ENCODE data around the gene CFAP299.

Gene CFAP299

GRCh38 chr4:80475798-80476197, 140.3 kb downstream of the CFAP299 start:
- Histone ChIP-seq H3K36me3 (ENCODE audit: control insufficient read depth in 1 of 2, insufficient read depth in 2 of 2, low read length in 2 of 2) (no peaks in the 10 kb centered on the region), H3K4me1 (ENCODE audit: control insufficient read depth in 1 of 2, insufficient read depth in 2 of 2, low read length in 2 of 2) (no peaks in the 10 kb centered on the region), H3K27ac (ENCODE audit: low read length) (no peak overlapping the region), H3K9me3 (ENCODE audit: control insufficient read depth in 1 of 2, low read length in 2 of 2) (no peaks in the 10 kb centered on the region), H3K4me3 (ENCODE audit: low read depth in 1 of 2, low read length in 2 of 2) (no peak overlapping the region), H3K27me3 (ENCODE audit: low read depth, low read length) (no peaks in the 10 kb centered on the region)

GRCh38 chr4:80484712-80485111, 149.2 kb downstream of the CFAP299 start:
- Histone ChIP-seq H3K4me3 (ENCODE audit: low read depth in 1 of 2, low read length in 2 of 2) (no peak overlapping the region), H3K9me3 (ENCODE audit: control insufficient read depth in 1 of 2, low read length in 2 of 2) (no peaks in the 10 kb centered on the region), H3K4me1 (ENCODE audit: control insufficient read depth in 1 of 2, insufficient read depth in 2 of 2, low read length in 2 of 2) (no peaks in the 10 kb centered on the region), H3K27ac (ENCODE audit: low read length) (no peak overlapping the region), H3K36me3 (ENCODE audit: control insufficient read depth in 1 of 2, insufficient read depth in 2 of 2, low read length in 2 of 2) (no peaks in the 10 kb centered on the region), H3K27me3 (ENCODE audit: low read depth, low read length) (no peaks in the 10 kb centered on the region)

GRCh38 chr4:80486603-80487002, 151.1 kb downstream of the CFAP299 start:
- Histone ChIP-seq H3K9me3 (ENCODE audit: control insufficient read depth in 1 of 2, low read length in 2 of 2) (no peaks in the 10 kb centered on the region), H3K4me1 (ENCODE audit: control insufficient read depth in 1 of 2, insufficient read depth in 2 of 2, low read length in 2 of 2) (no peaks in the 10 kb centered on the region)

GRCh38 chr4:80489798-80490197, 154.3 kb downstream of the CFAP299 start:
- Histone ChIP-seq H3K27ac (ENCODE audit: low read length) (no peak overlapping the region), H3K36me3 (ENCODE audit: control insufficient read depth in 1 of 2, insufficient read depth in 2 of 2, low read length in 2 of 2) (no peaks in the 10 kb centered on the region), H3K4me3 (ENCODE audit: low read depth in 1 of 2, low read length in 2 of 2) (no peak overlapping the region), H3K9me3 (ENCODE audit: control insufficient read depth in 1 of 2, low read length in 2 of 2) (no peaks in the 10 kb centered on the region), H3K4me1 (ENCODE audit: control insufficient read depth in 1 of 2, insufficient read depth in 2 of 2, low read length in 2 of 2) (no peaks in the 10 kb centered on the region), H3K27me3 (ENCODE audit: low read depth, low read length) (no peaks in the 10 kb centered on the region)

More at GRCh38 chr4:80486603-80487002, 151.1 kb downstream of the CFAP299 start:
- H3K27ac ChIP-seq (ENCODE audit: low read length), result no peak overlapping the region
- H3K4me3 ChIP-seq (ENCODE audit: low read depth in 1 of 2, low read length in 2 of 2), result no peak overlapping the region
- H3K27me3 ChIP-seq (ENCODE audit: low read depth, low read length), result no peaks in the 10 kb centered on the region
- H3K36me3 ChIP-seq (ENCODE audit: control insufficient read depth in 1 of 2, insufficient read depth in 2 of 2, low read length in 2 of 2), result no peaks in the 10 kb centered on the region

- H3K36me3 ChIP-seq (ENCODE audit: control insufficient read depth in 1 of 2, insufficient read depth in 2 of 2, low read length in 2 of 2), result no peaks in the 10 kb centered on the region
- H3K27me3 ChIP-seq (ENCODE audit: low read depth, low read length), result no peaks in the 10 kb centered on the region
- no peak overlapping the region for H3K4me3 ChIP-seq (ENCODE audit: low read depth in 1 of 2, low read length in 2 of 2)
- H3K4me1 ChIP-seq (ENCODE audit: control insufficient read depth in 1 of 2, insufficient read depth in 2 of 2, low read length in 2 of 2), result no peaks in the 10 kb centered on the region
- H3K9me3 ChIP-seq (ENCODE audit: control insufficient read depth in 1 of 2, low read length in 2 of 2), result peaks cover 0 to 4% of the 10 kb centered on the region in 2 donors
- no peak overlapping the region for H3K27ac ChIP-seq (ENCODE audit: low read length)
These were observed 157.2 kb downstream of the CFAP299 start for GRCh38 chr4:80492761-80493160.

GRCh38 chr4:80495865-80496264, 160.3 kb downstream of the CFAP299 start:
- no peaks in the 10 kb centered on the region for H3K27me3 ChIP-seq (ENCODE audit: low read depth, low read length)
- H3K9me3 ChIP-seq (ENCODE audit: control insufficient read depth in 1 of 2, low read length in 2 of 2), result peaks cover 0 to 4% of the 10 kb centered on the region in 2 donors
- H3K4me1 ChIP-seq (ENCODE audit: control insufficient read depth in 1 of 2, insufficient read depth in 2 of 2, low read length in 2 of 2), result no peaks in the 10 kb centered on the region

GRCh38 chr4:80498725-80499124, 163.2 kb downstream of the CFAP299 start:
- H3K27me3 ChIP-seq (ENCODE audit: low read depth, low read length), result no peaks in the 10 kb centered on the region
- no peaks in the 10 kb centered on the region for H3K36me3 ChIP-seq (ENCODE audit: control insufficient read depth in 1 of 2, insufficient read depth in 2 of 2, low read length in 2 of 2)
- H3K9me3 ChIP-seq (ENCODE audit: control insufficient read depth in 1 of 2, low read length in 2 of 2), result peaks cover 0 to 4% of the 10 kb centered on the region in 2 donors
- H3K4me1 ChIP-seq (ENCODE audit: control insufficient read depth in 1 of 2, insufficient read depth in 2 of 2, low read length in 2 of 2), result no peaks in the 10 kb centered on the region
- no peak overlapping the region for H3K4me3 ChIP-seq (ENCODE audit: low read depth in 1 of 2, low read length in 2 of 2)
- no peak overlapping the region for H3K27ac ChIP-seq (ENCODE audit: low read length)

More at GRCh38 chr4:80495865-80496264, 160.3 kb downstream of the CFAP299 start:
- Histone ChIP-seq H3K27ac (ENCODE audit: low read length) (no peak overlapping the region), H3K36me3 (ENCODE audit: control insufficient read depth in 1 of 2, insufficient read depth in 2 of 2, low read length in 2 of 2) (no peaks in the 10 kb centered on the region), H3K4me3 (ENCODE audit: low read depth in 1 of 2, low read length in 2 of 2) (no peak overlapping the region)

GRCh38 chr4:80500613-80501012, 165.1 kb downstream of the CFAP299 start:
- Histone ChIP-seq H3K27me3 (ENCODE audit: low read depth, low read length) (no peaks in the 10 kb centered on the region), H3K4me1 (ENCODE audit: control insufficient read depth in 1 of 2, insufficient read depth in 2 of 2, low read length in 2 of 2) (no peaks in the 10 kb centered on the region), H3K27ac (ENCODE audit: low read length) (no peak overlapping the region), H3K4me3 (ENCODE audit: low read depth in 1 of 2, low read length in 2 of 2) (no peak overlapping the region), H3K36me3 (ENCODE audit: control insufficient read depth in 1 of 2, insufficient read depth in 2 of 2, low read length in 2 of 2) (no peaks in the 10 kb centered on the region), H3K9me3 (ENCODE audit: control insufficient read depth in 1 of 2, low read length in 2 of 2) (peaks cover 0 to 4% of the 10 kb centered on the region in 2 donors)

- Histone ChIP-seq H3K4me1 (ENCODE audit: control insufficient read depth in 1 of 2, insufficient read depth in 2 of 2, low read length in 2 of 2) (no peaks in the 10 kb centered on the region), H3K27me3 (ENCODE audit: low read depth, low read length) (no peaks in the 10 kb centered on the region), H3K9me3 (ENCODE audit: control insufficient read depth in 1 of 2, low read length in 2 of 2) (no peaks in the 10 kb centered on the region), H3K27ac (ENCODE audit: low read length) (no peak overlapping the region), H3K36me3 (ENCODE audit: control insufficient read depth in 1 of 2, insufficient read depth in 2 of 2, low read length in 2 of 2) (no peaks in the 10 kb centered on the region), H3K4me3 (ENCODE audit: low read depth in 1 of 2, low read length in 2 of 2) (no peak overlapping the region)
These were observed 171.5 kb downstream of the CFAP299 start for GRCh38 chr4:80507077-80507476.

- H3K4me1 ChIP-seq (ENCODE audit: control insufficient read depth in 1 of 2, insufficient read depth in 2 of 2, low read length in 2 of 2), result no peaks in the 10 kb centered on the region
- H3K27me3 ChIP-seq (ENCODE audit: low read depth, low read length), result no peaks in the 10 kb centered on the region
These were observed 172.0 kb downstream of the CFAP299 start for GRCh38 chr4:80507507-80507906.

GRCh38 chr4:80515496-80515895, 180.0 kb downstream of the CFAP299 start:
- no peaks in the 10 kb centered on the region for H3K36me3 ChIP-seq (ENCODE audit: control insufficient read depth in 1 of 2, insufficient read depth in 2 of 2, low read length in 2 of 2)
- no peak overlapping the region for H3K4me3 ChIP-seq (ENCODE audit: low read depth in 1 of 2, low read length in 2 of 2)
- H3K4me1 ChIP-seq (ENCODE audit: control insufficient read depth in 1 of 2, insufficient read depth in 2 of 2, low read length in 2 of 2), result no peaks in the 10 kb centered on the region
- H3K27ac ChIP-seq (ENCODE audit: low read length), result no peak overlapping the region
- no peaks in the 10 kb centered on the region for H3K27me3 ChIP-seq (ENCODE audit: low read depth, low read length)
- no peaks in the 10 kb centered on the region for H3K9me3 ChIP-seq (ENCODE audit: control insufficient read depth in 1 of 2, low read length in 2 of 2)

More at GRCh38 chr4:80507507-80507906, 172.0 kb downstream of the CFAP299 start:
- H3K27ac ChIP-seq (ENCODE audit: low read length), result no peak overlapping the region
- no peaks in the 10 kb centered on the region for H3K36me3 ChIP-seq (ENCODE audit: control insufficient read depth in 1 of 2, insufficient read depth in 2 of 2, low read length in 2 of 2)
- H3K4me3 ChIP-seq (ENCODE audit: low read depth in 1 of 2, low read length in 2 of 2), result no peak overlapping the region
- no peaks in the 10 kb centered on the region for H3K9me3 ChIP-seq (ENCODE audit: control insufficient read depth in 1 of 2, low read length in 2 of 2)

- no peaks in the 10 kb centered on the region for H3K9me3 ChIP-seq (ENCODE audit: control insufficient read depth in 1 of 2, low read length in 2 of 2)
- H3K27me3 ChIP-seq (ENCODE audit: low read depth, low read length), result no peaks in the 10 kb centered on the region
- H3K36me3 ChIP-seq (ENCODE audit: control insufficient read depth in 1 of 2, insufficient read depth in 2 of 2, low read length in 2 of 2), result no peaks in the 10 kb centered on the region
- H3K27ac ChIP-seq (ENCODE audit: low read length), result no peak overlapping the region
- H3K4me3 ChIP-seq (ENCODE audit: low read depth in 1 of 2, low read length in 2 of 2), result no peak overlapping the region
- no peaks in the 10 kb centered on the region for H3K4me1 ChIP-seq (ENCODE audit: control insufficient read depth in 1 of 2, insufficient read depth in 2 of 2, low read length in 2 of 2)
These were observed 185.9 kb downstream of the CFAP299 start for GRCh38 chr4:80521438-80521837.
